HepG2 (cell line): Measurements from ENCODE around the gene ZFAND6.

Source experiments
- GABPA ChIP-seq, 2 experiments: IDR thresholded peaks; 2 replicates each; pipeline ENCODE4 v1.6.1; 2011 to 2016; ENCODE audit warnings: low read depth in 2 of 2, low read length in 1 of 2, missing biosample characterization in 1 of 2, missing genetic modification characterization in 1 of 2
- MXD4 ChIP-seq: IDR thresholded peaks from 2 replicates; pipeline ENCODE4 v1.6.1; 2016; ENCODE audit warnings: mild to moderate bottlenecking, missing biosample characterization, missing genetic modification reagents
- NCOA5 ChIP-seq: sonication (generic); formaldehyde crosslinking; IDR thresholded peaks from 2 replicates; pipeline ENCODE4 v1.4.0; 2020; ENCODE audit warnings: missing genetic modification reagents
- ZBTB33 ChIP-seq: sonication (generic); formaldehyde crosslinking; IDR thresholded peaks from 2 replicates; pipeline ENCODE4 v1.4.0; 2020; ENCODE audit warnings: missing genetic modification reagents

GRCh38 chr15:80169768-80170357 is 110.4 kb downstream of the ZFAND6 start:
- TF ChIP-seq GABPA (IDR thresholded peaks at IDR 0.05; ENCODE audit: low read depth, low read length) (no peak), GABPA (CRISPR knock-in tag; IDR thresholded peaks at IDR 0.05; ENCODE audit: low read depth) (no peak), MXD4 (CRISPR knock-in tag) (no peak), NCOA5 (CRISPR knock-in tag) (no peak), ZBTB33 (CRISPR knock-in tag) (no peak)
